GM19239 (cell line): ENCODE measurements around the gene LCTL.
"Not testable (repeated sequence)": the region's sequence is repeated elsewhere in the genome, so short reads cannot be mapped to it uniquely, and the experiment has no call there.

Experiments used
- DNase-seq: peaks from one replicate; pipeline ENCODE4 v3.0.0; 2011; ENCODE audit warnings: low spot score; ENCODE audit not compliant: insufficient read length
- FAIRE-seq: peaks from 2 replicates; lab custom pipeline; 2011; peaks lifted over from hg19 to GRCh38; lab: Jason Lieb, UNC

LCTL gene

DNA sequence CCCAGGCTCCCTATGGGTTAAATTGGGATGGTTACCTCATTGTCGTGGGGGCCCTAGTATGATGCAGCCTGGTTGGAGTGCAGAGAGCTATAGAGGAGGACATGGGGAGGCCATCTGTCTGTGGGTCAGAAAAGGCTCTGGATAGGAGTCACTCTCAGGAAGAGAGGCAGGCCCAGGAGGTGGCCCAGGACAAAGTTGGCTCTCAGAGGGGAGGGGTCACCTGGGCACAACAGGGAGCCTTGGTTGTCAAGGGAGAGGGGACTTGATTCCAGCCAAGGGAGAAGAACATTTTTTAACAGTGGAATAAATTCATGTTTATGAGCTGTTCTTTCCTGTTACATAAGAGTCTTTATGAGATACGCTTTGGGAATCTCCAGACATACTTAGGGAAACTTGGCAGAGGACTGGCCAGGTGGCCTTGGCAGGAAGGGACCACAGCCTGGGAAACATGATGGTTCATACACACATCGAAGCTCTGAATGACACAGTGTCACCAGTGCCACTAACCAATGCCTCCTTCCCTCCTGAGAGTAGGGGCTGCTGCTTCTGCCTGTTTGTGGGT, 27.5 kb upstream of the LCTL start:
- DNase-seq, result no peak
- FAIRE-seq, result no peak

DNA sequence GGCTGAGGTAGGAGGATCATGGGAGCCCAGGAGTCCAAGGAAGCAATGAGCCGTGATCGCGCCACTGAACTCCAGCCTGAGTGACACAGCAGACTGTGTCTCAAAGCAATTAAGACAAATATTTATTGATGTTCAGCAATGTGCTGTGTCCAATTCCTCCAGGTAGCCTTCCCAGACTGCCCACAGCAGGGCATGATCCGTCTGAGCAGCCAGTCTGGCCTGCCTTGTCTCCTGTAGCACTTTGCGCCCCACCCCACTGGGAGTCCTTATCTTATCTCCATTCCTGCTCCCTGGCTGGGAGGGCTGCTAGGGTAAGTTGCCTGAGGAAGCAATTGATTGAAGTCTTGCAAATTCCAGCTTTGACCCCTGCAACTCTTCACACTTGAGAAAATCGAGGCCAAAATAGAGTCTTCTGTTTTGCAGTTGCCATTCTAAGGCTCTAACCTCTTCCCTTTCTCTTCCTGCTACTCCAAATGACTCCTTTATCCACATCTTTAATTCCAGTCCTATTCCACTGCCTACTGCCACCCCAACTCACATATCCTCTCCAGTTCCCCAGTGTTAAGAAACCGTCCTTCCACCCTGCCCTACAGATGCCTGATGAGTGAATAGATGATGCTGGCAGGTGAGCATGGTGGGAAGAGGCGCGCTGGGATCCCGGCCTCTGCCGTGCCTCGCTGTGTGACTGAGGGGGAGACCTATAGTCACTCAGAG, 26.9 kb upstream of the LCTL start:
- FAIRE-seq, result no peak
- DNase-seq, result no peak

GRCh38 chr15:66591322-66591862, 25.6 kb upstream of the LCTL start:
- DNase-seq (no peak), FAIRE-seq (no peak)

- no peak for FAIRE-seq
- DNase-seq, result no peak
Measured at GRCh38 chr15:66590435-66590834, 24.6 kb upstream of the LCTL start.

DNA sequence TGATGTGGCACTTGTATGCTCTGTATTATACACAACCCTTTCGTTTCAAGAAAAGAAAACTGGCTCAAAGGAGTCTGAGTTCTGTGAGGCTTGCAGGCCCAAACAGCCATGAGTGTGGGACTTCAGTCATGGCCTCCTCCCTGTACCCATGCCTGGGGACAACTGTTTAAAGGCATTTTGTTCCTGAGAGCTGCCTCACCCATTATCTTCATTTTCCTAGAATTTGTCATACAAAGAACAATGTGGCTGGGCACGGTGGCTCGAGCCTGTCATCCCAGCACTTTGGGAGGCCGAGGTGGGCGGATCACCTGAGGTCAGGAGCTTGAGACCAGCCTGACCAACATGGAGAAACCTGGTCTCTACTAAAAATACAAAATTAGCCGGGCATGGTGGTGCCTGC, 23.6 kb upstream of the LCTL start:
- DNase-seq, FAIRE-seq: not testable (repeated sequence)

- FAIRE-seq, result no peak
- DNase-seq, result no peak
Measured at GRCh38 chr15:66588971-66589370, 23.2 kb upstream of the LCTL start.

- no peak for DNase-seq
- FAIRE-seq, result no peak
Measured at GRCh38 chr15:66588537-66588936, 22.7 kb upstream of the LCTL start.

DNA sequence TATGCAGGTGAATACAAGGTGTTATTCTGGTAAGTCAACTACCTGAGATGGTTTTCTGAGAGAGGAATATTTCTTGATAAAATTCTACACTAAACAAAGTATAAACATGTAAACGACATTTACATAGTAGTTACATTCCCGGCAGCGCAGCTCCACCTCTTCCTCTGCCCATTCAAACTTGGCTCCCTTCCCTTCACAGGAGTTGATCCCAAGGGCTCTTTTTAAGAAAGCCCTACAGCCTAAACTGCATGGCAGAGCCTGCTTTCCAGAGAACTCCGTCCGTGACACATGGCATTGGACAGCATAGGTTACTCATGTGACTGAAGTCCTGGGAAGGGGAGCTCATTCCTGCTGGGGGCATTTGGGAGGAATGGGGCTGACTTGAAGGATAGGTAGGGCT, 22.0 kb upstream of the LCTL start:
- no peak for DNase-seq
- no peak for FAIRE-seq

- no peak for FAIRE-seq
- DNase-seq, result no peak
Measured at GRCh38 chr15:66587020-66587419, 21.2 kb upstream of the LCTL start.

GRCh38 chr15:66586155-66586976, 20.6 kb upstream of the LCTL start:
- FAIRE-seq (no peak), DNase-seq (no peak)

DNA sequence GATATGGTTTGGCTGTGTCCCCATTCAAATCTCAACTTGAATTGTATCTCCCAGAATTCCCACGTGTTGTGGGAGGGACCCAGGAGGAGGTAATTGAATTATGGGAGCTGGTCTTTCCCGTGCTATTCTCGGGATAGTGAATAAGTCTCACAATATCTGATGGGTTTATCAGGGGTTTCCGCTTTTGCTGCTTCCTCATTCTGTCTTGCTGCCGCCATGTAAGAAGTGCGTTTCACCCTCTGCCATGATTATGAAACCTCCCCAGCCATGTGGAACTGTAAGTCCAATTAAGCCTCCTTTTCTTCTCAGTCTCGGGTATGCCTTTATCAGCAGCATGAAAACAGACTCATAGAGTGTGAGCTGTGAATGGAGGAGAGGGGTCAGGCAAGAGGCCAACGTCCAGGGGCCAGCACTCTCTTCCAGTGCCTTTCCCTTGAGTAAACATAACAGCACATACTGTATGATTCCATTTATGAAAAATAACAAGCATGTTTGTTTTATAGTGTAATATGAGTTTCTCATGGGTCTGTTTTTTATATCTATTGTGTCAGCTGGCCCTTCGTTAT, 16.3 kb upstream of the LCTL start:
- DNase-seq, result no peak
- no peak for FAIRE-seq

GRCh38 chr15:66580643-66581042, 14.8 kb upstream of the LCTL start:
- no peak for FAIRE-seq
- no peak for DNase-seq

DNA sequence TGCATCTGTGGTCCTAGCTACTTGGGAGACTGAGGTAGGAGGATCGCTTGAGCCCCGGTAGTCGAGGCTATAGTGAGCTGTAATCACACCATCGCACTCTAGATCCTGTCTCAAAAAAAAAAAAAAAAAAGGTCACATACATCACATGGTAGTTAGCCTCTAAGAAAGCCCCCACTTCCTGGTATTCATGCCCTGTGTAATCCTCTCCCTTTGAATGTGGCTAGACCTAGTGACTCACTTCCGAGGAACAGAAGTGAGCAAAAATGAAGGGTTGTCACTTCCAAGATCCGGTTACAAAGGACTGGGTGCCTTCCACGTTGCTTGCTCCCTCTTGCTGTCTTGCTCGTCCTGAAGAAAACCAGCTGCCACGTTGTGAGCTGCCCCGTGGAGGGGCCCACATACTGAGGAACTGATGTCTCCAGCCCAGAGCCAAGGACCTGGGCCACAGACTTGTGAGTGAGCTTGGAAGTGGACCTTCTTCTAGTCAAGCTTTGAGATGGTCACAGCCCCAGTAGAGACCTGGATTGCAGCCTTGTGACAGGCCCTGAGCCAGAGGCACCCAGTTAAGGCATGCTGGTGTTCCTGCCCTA, 12.6 kb upstream of the LCTL start:
- no peak for DNase-seq

GRCh38 chr15:66574596-66574950, 8.8 kb upstream of the LCTL start:
- FAIRE-seq, result no peak
- no peak for DNase-seq

More for the DNA sequence above, 12.6 kb upstream of the LCTL start:
- no peak for FAIRE-seq

- FAIRE-seq (no peak), DNase-seq (no peak)
Measured at GRCh38 chr15:66573719-66574595, 8.2 kb upstream of the LCTL start.

- no peak for DNase-seq
- no peak for FAIRE-seq
Measured at GRCh38 chr15:66573348-66573718, 7.5 kb upstream of the LCTL start.

- DNase-seq (no peak), FAIRE-seq (no peak)
Measured at GRCh38 chr15:66572146-66572545, 6.3 kb upstream of the LCTL start.

GRCh38 chr15:66570842-66571478, 5.2 kb upstream of the LCTL start:
- FAIRE-seq (no peak), DNase-seq (no peak)

DNA sequence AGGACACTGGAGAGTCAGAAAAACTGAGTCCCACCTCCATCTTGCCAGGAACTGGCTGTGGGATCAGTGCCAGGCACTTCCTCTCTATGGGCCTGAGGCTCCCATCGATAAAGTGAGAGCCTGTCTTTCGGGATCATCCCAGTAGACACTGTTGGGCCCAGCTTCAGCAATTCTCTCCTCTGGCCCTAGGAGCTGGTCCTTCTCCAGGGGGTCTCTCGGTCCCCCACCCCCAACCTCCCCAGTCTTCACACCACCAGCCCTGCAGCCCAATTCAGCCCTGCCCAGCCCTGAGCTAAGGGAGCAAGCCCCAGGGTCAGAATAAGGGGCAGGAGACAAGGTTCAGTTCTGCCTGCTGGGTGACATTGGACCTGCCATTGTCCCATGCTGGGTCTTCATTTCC, 4.5 kb upstream of the LCTL start:
- FAIRE-seq, result no peak
- DNase-seq, result no peak
